Hematopoietic multipotent progenitor cell treated with erythropoietin and hydrocortisone succinate and interleukin-3 and kit ligand, for 4 days (in vitro differentiated cells): ENCODE data around the gene UTP25.

Experiments used
- DNase-seq: peaks from one replicate; pipeline ENCODE4 v3.0.0-alpha.2; 2015

The UTP25 gene

DNA sequence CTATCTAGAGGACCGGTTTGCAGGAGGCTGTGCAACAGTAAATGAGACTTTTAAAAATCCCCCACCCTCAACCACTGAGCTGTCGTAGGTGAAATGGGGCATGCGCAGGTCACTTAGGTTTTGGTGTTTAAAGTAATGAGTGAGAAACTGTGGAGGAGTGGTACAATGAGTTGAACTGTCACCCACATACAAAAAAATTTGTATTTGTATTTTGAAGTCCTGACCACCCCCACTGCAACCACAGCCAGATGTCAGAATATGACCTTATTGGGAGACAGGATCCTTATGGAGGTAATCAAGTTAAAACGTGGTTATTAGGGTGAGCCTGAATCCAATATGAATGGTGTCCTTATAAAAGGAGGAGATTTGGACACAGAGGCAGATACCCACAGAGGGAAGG, 20.3 kb upstream of the UTP25 start:
- DNase-seq: no peak

DNA sequence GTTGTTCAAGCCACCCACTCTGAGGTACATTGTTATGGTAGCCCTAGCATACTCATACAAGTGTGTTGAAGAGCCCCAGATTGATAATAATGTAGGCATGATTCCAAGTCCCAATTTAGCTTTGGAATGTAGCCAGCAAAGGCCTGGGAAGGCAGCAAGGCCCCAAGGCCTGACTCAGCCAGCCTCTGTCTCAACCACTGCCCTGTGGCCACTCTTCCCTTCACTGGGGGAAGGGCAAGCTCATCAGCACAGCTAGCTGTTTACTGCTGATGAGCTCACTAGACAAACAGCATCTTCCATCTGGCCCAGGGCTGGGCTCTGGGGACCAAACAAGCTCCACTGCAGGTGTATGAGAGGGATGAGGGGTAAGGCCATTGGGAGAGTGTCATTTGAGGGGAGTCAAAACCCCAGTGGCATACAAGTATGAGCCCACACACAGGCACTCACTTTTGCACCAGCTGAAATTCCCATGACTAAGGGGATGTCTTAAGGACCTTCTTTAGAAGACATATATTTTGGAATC, 19.7 kb upstream of the UTP25 start:
- DNase-seq: peak; percentile 77

DNA sequence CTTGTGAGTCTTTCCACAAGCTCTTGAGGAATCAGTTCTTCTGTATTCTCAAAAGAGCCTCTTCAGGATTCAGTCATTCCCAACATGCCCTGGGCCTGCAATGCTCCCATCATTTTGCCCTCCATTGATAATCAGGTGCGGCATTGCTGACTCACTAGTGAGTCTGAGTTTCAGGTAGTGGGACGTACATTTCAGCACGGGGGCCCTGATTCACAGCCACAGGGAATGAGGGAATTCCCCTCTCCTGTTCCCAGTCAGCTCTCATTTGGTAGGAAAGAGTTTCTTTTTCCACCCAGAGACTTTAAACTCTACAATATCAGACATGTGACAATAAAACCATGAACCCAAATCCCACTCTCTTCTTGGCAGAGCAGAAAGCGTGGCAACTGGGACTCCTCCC, 18.2 kb upstream of the UTP25 start:
- no peak for DNase-seq

DNA sequence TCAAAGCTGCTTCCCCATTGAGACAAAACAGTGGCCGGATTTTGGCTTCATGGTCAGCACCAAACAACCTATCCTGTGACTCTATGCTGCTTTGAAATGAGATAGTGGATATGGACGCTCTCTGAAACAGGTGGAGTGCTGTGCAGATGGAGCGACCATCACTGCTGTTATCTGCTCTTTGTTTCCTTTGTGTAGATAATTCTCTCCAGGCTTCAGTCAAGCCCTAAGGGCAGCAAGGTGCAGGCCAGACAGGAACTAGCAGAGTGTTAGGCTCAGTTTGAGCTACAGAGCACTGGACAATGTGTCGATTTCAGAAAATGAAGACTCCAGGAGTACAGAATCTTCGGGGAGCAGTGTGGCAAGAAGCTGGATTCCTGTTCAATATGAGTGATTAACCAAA, 17.0 kb upstream of the UTP25 start:
- no peak for DNase-seq

DNA sequence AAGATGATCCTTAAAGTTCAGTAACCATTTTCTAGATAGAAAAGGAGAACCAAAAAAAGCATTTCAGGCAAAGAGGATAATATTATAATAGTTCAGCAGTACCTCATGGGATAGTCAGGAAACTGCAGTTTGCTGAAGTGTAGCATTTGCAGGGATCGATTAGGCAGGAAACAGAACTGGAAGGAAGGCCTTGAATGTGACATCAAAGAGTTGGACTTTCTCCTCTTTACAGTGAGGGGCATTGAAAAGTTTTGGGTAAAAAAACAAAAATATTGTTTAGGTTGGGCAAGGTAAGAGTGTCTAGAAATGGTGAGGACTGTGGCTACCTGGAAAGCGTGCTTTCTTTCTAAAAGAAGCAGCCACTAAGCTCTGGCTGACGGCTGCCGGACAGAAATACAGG, 13.9 kb upstream of the UTP25 start:
- DNase-seq: no peak

DNA sequence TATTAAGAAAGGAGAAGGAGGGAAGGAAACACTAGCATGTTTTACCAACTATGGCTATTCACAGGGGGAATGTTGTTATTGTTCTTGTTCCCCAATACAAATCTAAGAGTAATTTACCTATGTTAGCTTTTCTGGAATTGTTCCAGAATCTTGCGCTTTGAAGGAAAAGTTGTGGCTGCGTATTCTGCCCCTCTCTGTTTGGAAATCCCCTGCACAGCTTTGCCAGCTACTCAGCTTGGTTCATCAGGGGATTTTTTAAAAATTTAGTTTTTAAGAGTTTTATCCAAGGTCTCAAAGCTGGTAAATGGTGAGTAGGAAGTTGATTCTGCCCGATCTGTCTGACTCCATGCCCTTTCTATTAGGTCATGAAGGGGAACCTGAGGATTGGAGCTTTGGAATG, 12.3 kb upstream of the UTP25 start:
- no peak for DNase-seq

DNA sequence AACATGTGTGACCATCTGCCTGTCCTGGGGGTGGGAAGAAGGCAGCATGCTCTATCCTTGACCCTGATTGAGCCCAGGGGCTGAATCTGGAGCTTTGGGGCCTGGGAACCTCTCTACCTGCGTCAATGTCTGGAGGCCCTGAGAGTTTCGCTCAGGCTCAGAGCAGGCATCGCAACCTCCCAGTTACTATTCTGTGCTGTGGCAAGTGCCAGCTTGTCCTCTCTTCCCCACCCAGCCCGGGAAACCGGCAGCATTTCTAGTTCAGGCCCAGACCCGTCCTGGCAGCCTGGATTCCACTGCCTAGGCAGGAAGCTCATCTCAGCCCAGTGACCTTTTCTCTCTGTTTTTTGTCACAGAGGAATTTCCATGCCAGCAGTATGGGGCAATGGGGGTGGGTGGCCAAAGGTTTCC, 11.8 kb upstream of the UTP25 start:
- no peak for DNase-seq

DNA sequence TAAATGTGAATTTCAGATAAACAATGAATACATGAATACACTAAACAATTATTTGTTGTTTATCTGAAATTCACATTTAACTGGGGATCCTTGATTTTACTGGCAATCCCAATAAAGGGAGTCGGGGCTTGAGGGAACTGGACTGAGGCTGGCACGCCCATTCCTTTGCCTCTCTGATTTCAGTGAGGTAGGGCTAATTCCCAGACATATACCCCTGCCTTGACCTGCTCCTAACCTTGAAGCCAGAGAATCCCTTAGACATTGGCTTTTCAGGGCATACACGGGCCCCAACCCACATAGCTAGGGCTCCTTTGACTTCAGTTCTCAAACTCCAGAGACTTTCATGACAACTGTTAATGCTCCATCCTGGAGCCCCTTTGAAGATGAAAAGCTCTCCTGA, 10.8 kb upstream of the UTP25 start:
- no peak for DNase-seq

DNA sequence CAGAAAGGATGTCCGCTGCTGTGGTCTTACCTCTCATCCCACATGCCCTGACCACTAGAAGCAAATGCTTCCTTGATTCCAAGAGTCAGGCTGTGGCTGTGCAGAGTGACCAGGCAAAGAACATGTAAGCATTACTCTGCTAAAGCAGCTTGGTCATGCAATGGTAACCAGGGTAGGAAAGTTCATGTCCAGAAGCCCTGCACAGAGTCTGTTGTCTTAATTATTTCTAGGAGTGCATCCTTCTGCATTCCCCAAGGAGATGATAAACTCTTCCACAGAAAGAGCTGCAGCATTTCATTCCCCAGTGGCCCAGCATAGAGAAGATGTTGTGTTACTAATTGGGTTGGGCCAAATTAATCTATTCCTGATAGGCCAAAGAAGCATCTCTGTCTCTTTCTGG, 10.1 kb upstream of the UTP25 start:
- DNase-seq: no peak

DNA sequence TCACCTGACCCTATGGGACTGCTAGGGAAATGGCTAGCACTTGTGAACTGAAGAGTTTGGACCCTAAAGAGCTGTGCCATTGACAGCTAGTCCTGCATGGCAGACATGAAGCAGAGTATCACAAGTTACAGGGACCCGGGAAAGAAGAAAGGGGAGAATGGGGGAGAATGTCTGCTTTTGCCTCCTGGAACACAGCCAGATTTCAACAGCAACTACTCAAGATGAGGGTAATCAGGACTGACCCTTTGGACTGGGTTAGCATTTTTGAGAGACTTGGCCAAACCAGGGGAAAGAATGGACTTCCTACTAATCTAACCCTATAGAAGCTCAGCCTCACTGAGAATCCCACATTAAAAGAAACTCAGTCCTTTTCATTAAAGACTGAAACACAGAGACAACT, 8.7 kb upstream of the UTP25 start:
- DNase-seq: no peak

DNA sequence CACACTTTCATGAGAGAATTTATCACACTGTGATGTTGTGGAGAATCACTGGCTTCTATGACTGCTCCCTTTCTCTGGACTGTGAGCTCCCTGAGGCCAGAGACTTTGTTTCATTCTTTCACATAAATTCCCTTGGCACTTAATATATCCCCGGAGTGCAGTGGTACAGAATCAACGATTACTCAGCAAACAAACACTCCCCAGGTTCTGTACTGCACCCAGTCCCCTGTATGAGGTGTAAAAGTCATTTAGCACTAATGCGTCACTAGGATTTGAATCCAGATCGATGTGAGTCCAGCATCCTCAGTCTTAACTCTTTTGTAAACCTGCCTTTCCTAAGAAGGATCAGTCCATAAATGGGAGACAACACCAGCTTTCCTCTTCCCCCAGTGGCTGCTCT, 6.8 kb upstream of the UTP25 start:
- DNase-seq: no peak

DNA sequence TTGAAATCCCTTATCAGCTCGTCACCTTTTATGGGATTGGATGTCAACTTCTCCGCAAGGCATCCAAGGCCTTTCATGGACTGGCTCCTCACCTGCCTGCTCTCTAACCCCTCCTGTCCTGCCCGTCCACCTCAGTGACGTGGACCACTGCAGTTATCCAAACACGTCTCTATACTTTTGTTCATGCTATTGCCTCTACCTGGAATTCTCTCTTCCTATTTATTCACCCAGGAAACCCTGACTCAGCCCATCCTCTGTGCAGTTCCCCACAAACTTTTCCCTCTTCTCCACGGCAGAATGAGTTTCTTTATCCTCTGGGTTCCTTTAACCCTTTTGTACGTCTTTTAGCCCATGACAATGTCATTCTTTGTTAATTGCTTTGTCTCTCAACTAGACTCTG, 5.1 kb upstream of the UTP25 start:
- DNase-seq: no peak

DNA sequence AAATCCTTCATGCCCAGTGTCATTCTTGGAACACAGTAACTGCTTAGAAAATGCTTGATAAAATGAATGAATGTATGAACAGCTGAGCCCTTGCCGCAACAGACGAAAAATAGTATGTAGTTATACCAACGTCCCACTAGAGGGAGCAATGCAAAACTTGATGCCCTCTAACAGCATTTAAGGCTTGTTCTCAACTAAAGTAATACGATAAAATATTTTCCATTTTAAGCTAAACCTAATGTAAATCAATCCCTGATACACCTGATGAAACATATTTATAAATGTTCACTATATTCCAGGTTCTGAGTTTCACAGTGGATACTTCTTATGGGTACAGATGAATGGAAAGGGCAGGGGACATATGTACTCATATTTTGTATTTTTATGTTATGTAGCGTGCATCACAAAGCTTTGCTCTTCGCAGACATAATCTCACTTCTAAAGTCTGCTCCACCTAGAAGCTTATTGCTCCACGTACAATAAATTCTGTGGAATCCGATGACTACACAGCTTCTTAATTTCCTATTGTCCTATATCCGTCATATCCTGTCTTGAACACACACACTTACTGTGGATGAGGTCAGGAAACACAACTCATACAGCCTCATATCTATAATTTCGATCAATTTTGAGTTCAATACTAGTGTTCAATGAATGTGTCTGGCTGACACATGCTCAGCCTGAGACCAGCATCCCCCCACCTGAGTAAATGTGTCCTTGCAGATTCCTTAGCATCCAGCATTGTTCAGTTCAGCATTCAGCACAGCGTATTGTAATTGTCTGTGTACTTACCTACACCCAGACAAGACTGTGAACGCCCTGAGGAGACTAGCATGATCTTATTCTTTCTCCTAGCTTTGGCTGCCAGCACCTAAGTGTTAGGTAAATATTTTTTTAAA, 4.4 kb upstream of the UTP25 start:
- peak; percentile 83 for DNase-seq

DNA sequence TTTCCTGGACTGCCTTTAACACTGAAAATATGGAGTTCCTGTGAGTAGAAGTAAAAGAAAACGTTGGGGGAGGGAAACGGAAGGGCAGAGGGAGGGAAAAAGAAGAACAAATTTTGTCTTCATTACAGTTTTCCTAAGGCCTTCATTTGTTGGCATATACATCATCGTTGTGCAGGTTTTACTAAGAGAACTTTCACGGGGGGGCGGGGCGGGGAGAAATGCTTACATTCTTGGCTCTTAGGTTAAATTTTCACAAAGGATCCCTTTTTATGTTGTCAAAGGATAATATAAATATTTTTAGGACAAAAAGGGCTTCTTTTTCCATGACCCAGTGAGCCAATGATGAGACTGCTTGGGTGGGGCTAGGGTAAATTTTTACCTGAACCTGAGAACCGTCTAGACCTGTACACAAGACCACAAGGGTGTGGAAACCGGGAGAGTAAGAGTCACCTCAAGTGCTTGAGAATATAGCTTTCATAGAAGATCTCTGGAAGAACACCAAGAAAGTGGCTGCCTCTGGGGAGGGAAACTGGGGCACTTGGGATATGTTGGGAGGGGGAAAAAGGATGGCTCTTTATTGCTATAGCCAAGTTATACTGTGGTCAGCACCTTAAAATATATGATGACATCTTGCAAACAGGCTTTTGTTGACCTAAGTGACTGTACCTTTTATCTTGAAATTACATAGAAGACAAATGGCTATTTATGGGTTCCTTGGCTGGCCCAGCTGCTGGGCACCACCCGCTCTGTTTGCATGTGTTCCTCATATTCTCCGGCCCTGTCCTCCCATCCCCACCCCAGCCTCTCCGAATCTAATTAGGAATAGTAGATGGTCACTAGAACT, 2.0 kb upstream of the UTP25 start:
- no peak for DNase-seq

DNA sequence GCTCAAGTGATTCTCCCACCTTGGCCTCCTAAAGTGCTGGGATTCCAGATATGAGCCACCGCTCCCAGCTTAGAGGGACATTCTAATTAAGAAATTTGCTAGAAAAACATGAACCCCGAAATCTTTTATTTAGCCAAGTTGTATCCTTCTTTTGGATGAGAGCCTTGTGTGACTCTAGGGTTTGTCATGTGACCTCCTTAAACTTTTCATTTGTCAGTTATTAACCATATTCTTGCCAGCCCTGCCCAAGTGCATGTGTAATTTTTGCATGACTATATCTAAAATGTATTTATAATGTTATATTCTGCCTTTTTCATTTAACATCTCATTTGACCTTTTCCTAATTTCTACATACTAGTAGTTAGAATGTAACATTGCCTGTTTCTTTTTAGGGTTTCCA, 1.9 kb downstream of the UTP25 start:
- DNase-seq: no peak

DNA sequence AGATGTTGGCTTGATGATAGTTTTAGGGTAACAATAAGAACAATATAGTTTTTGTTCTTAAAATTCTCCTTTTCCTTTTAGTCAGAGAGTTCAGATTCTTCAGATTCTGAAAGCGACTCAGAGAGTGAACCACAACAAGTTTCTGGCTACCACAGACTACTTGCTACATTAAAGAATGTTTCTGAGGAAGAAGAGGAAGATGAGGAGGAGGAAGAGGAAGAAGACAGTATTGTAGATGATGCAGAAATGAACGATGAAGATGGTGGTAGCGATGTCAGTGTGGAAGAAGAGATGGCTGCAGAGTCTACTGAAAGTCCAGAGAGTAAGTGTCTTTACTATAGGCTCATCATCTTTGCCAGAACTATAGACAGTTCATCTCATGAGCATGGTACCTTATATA, 3.0 kb downstream of the UTP25 start:
- DNase-seq: no peak

DNA sequence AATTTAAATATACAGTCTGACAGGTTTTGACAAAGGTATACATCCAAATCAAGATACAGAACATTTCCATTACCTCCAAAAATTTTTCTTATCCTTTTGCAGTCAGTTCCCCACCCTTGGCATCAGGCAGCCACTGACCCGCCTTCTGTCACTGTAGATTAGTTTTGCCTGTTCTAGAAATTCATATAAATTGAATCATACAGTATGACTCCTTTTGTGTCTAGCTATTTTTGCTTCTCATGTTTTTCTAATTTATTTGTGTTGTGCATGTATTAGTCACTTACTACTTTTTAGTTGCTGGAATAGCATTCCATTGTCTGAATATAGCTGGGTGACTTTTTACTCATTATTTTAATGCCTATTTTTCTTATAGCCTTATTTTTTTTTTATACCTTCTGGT, 3.8 kb downstream of the UTP25 start:
- DNase-seq: no peak

DNA sequence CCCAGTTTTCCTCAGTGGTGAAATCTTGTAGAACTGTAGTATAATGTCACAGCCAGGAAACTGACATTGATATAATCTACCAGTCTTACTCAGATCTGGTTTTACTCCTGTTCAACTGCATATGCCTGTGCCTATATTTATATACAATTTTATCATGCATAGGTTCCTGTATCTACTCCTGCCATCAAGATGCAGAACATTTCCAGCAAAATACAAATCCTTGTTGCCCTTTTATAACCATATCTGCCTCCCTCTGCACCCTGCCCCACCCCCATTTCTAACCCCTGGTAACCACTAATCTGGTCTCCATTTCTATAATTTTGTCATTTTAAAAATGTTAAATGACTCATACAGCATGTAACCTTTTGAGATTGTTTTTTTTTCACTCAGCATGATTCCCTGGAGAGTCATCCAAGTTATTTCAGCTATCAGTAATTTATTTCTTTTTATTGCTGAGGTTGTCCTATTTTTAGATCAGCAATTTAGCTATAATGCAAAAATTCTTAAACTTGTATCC, 8.1 kb downstream of the UTP25 start:
- DNase-seq: no peak

DNA sequence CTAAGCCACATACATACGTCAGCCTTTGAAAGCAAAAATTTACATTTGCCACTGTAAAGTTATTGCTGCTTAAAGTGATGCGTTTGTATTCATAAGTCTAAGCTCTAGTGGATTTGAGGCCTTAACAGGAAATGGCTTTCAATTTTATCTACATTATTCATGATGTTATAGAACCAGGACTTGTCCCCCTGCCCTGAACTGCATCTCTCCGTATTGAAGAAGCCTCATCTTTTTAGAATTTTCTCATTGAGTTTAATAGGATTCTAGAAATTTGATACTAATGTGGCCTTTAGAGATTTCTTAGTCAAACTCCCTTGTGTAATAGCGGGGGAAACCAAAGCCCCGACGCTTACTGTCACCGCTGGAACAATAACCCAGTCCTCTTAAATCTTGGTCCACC, 9.9 kb downstream of the UTP25 start:
- no peak for DNase-seq

DNA sequence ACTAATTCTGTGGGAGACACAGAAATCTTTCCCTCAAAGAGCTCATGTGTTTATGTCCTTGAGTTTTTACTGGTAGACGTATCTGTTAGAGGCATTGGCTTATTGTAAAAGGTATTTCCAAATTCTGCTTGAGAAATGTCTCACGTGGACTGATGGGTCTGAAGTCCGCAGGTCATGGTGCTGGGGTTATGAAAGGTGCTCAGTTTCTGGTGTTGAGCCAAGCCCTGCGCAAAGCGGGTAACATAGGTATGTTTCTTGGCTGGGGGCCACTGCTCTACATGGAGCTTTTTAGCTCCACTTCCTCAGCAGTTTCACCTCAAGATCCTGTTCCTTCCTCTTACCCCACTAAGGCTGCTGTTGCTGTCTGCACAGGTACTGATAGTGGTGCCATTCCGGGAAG, 10.8 kb downstream of the UTP25 start:
- no peak for DNase-seq

DNA sequence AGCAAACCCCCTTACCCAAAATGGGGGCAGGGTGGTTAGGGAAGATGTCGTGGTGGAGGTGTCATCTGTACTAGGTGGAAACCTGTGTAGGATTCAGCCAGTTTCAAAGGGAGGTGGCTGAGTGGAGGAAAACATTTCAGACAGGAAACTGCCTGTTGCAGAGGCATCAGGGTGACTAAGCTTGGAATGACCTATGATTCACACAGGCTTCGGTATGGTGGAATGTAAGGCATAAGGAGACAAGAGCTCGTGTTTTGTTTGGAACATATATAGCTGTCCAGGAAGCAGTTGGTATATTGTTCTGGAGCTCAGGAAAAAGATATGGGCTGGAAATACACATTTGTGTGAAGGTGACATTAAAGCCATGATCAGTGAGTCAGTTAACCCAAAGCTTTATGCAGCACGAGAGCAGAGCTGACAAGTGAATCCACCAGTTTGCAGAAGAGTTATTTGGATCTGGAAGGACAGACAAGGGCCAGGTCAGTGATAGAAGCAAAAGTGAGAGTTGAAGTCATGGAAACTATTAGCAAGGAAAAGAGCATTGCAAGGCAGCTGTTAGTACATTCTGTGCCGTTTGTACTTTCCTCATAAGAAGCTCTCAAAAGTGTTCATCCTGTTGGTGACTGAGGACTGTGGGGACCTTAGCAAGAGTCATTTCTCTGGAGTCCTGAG, 12.2 kb downstream of the UTP25 start:
- DNase-seq: no peak

DNA sequence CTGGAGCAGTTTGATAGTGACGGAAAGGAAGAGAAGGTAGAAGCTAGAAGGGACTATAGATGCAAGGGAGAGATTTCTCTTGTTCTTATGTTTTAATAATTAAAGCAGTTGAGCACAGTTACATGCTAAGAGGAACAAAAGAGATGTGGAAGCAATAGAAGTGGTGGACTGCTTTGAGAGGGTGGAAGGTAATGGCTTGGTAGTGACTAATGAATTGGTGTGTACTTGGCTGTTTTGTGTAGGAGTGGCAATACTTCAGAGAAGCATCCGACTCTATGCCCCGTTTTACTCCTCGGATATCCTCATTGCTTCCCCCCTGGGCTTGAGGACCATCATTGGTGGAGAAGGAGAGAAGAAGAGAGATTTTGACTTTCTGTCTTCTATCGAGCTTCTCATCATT, 12.8 kb downstream of the UTP25 start:
- no peak for DNase-seq

DNA sequence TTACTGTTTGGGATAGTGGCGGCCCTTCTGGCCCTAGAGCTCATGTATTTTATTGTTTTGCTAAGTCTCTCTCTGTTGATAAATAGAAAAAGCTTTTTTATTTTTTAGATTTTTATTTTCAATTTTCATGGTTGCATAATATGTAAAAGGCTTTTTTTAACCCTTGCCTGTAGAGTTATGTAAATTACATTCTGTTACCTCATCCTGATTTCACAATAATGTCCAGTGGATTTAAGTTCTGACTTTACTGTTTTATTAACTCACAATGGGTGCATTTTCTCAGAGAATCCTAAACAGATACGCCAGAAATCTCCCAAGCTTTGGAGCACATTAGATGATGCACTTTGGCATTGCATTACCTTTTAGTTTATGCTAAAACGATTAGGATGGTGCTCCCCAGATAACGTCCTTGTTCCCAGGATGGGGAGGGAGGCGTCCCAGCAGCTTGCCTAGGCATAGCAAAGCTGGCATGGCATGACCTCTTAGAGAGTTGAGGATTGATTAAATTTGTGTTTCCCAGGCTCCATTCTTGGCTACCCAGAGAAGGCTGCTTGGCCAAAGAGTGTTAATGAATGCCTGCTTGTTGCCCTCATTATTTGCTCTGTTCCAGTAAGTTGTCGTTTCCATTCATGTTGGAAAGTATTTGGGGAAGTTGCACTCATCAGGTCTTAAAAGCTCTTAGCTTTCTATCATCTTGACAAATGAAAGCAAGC, 17.1 kb downstream of the UTP25 start:
- no peak for DNase-seq
